ENCODE measurements around the gene PIP4K2A. TPM values are rescaled to one million over a fixed set of nuclear protein-coding genes. Genes with fewer than 3 reads are reported as not detected.

PIP4K2A gene
- total and polyA plus RNA-seq, 2 of the 8 experiments (the other 6 are each of a cell fraction or from before 2014, with no cell fraction given): 19.0 to 60.9 TPM

GRCh38 chr10:22603581-22603980 lies 110.8 kb downstream of the PIP4K2A start:
- H3K27me3 ChIP-seq (replicated peaks in 1 of 4; ENCODE audit: control insufficient read depth in 3 of 4, extremely low read depth in 1 of 4, insufficient read depth in 3 of 4, low read length in 3 of 4): no peaks in the 10 kb centered on the region
- H2BK12ac ChIP-seq (ENCODE audit: low read depth, low read length): no peak overlapping the region
- no peak overlapping the region for H3K4me2 ChIP-seq (ENCODE audit: insufficient read depth in 1 of 2, low read depth in 2 of 2, low read length in 2 of 2)
- no peak overlapping the region for H3K4ac ChIP-seq (replicated peaks; ENCODE audit: insufficient read length, low read depth, low read length)
- no peak overlapping the region for H2AK5ac ChIP-seq (ENCODE audit: low read depth, low read length)
- ChIA-PET POLR2A (ENCODE audit: partially characterized antibody) (no interaction called here), CTCF (ENCODE audit: partially characterized antibody) (no interaction called here)
- 87% methylated on average over 3 of the region's 3 CpGs; no CpG with 5 or more reads in 1 of the 2 experiments for WGBS, 2 experiments (ENCODE audit: extremely low coverage in 1 of 2, insufficient coverage in 1 of 2, insufficient read length in 1 of 2, insufficient replicate concordance in 2 of 2, low coverage in 1 of 2, low lambda C conversion rate in 2 of 2, missing lambda C conversion rate in 1 of 2)
- no peak overlapping the region for H2BK20ac ChIP-seq (ENCODE audit: low read length)
- 0 out of 8 replicates have a peak, but pooled peaks cover 0 to 4% (median 0%) of the 10 kb centered on the region in 4 experiments for H3K36me3 ChIP-seq (ENCODE audit: control insufficient read depth in 2 of 4, insufficient read depth in 4 of 4, low read length in 3 of 4)
- H3K27ac ChIP-seq (ENCODE audit: low read depth, low read length): no peak overlapping the region
- no peak overlapping the region for H3K56ac ChIP-seq (replicated peaks; ENCODE audit: insufficient read length, low read depth, low read length)
- H2BK5ac ChIP-seq (ENCODE audit: low read depth, low read length): no peak overlapping the region
- peaks cover 0 to 10% (median 0%) of the 10 kb centered on the region in 4 experiments; a peak in 2 of 7 replicates for H3K4me1 ChIP-seq (replicated peaks in 1 of 4; ENCODE audit: control insufficient read depth in 3 of 4, insufficient read depth in 4 of 4, low read length in 3 of 4)
- no peak overlapping the region for H4K91ac ChIP-seq (replicated peaks; ENCODE audit: insufficient read length, low read length)
- H3K9me3 ChIP-seq (ENCODE audit: insufficient read depth in 2 of 2, low read depth in 1 of 2, low read length in 1 of 2): no peaks in the 10 kb centered on the region
- no peak overlapping the region for H2BK15ac ChIP-seq (ENCODE audit: low read length)
- H3K79me2 ChIP-seq (ENCODE audit: control insufficient read depth in 1 of 2, insufficient read depth in 2 of 2, low read length in 2 of 2): peaks cover 0 to 10% of the 10 kb centered on the region in 2 experiments; a peak in 1 of 4 replicates
- peaks cover 5% of the 10 kb centered on the region; the same call in 1 of the 2 replicates for H3K79me1 ChIP-seq (ENCODE audit: low read depth, low read length)
- H3K18ac ChIP-seq (ENCODE audit: extremely low read depth, low read length): no peak overlapping the region; the same call in 1 of the 2 replicates
- H4K5ac ChIP-seq (ENCODE audit: insufficient read length, low read depth, low read length): no peak overlapping the region
- no peaks in the 10 kb centered on the region for H3K23me2 ChIP-seq (ENCODE audit: low read depth, low read length)
- H3K23ac ChIP-seq (ENCODE audit: insufficient read length): no peak overlapping the region
- H3K14ac ChIP-seq (ENCODE audit: insufficient read length): no peak overlapping the region
- no peak overlapping the region for H4K8ac ChIP-seq (ENCODE audit: extremely low read depth, insufficient read depth, low read length)
- FAIRE-seq (no peak), DNase-seq (ENCODE audit: low read depth in 1 of 2, low spot score in 2 of 2) (no peak)
- H2BK120ac ChIP-seq (replicated peaks; ENCODE audit: low read depth, low read length): no peak overlapping the region
- no peak overlapping the region for H3K9ac ChIP-seq (replicated peaks in 1 of 4; ENCODE audit: extremely low read depth in 1 of 4, low read depth in 3 of 4, low read length in 3 of 4)
- H3K4me3 ChIP-seq (ENCODE audit: extremely low read depth in 1 of 4, insufficient read depth in 2 of 4, low read depth in 3 of 4, low read length in 4 of 4): no peak overlapping the region
- peaks cover 0 to 4% of the 10 kb centered on the region in 2 experiments for H4K20me1 ChIP-seq (replicated peaks in 1 of 2; ENCODE audit: control insufficient read depth in 1 of 2, insufficient read depth in 2 of 2, low read length in 2 of 2)
- no peak overlapping the region for H2AFZ ChIP-seq (ENCODE audit: low read length)
- TF ChIP-seq CHD2 (IDR thresholded peaks at IDR 0.05; ENCODE audit: low read length) (no peak), TAF1 (IDR thresholded peaks at IDR 0.05; ENCODE audit: low read depth, low read length) (no peak), MAX (IDR thresholded peaks at IDR 0.05) (no peak), EGR1 (IDR thresholded peaks at IDR 0.05; ENCODE audit: borderline replicate concordance, low read depth, low read length) (no peak), RAD21 (IDR thresholded peaks at IDR 0.05 in 1 of 2, conservative IDR thresholded peaks at IDR 0.05 in 1 of 2; ENCODE audit: low read depth in 2 of 2, low read length in 2 of 2) (no peak), SP4 (IDR thresholded peaks at IDR 0.05; ENCODE audit: low read length) (no peak), ATF2 (IDR thresholded peaks at IDR 0.05; ENCODE audit: low read length) (no peak), BCL11A (IDR thresholded peaks at IDR 0.05; ENCODE audit: low read depth in 2 of 2, low read length in 2 of 2) (no peak), RXRA (IDR thresholded peaks at IDR 0.05; ENCODE audit: insufficient read depth, low read depth, low read length) (no peak), CEBPB (IDR thresholded peaks at IDR 0.05; ENCODE audit: low read depth, low read length) (no peak), SRF (IDR thresholded peaks at IDR 0.05; ENCODE audit: low read depth, low read length) (no peak), SUZ12 (IDR thresholded peaks at IDR 0.05; ENCODE audit: low read length) (no peak), SP1 (IDR thresholded peaks at IDR 0.05; ENCODE audit: low read depth, low read length) (no peak)

Measured in H1 (cell line).